GM19468 (cell line): ENCODE data around the gene CRABP2.

Experiments used
- ATAC-seq: cut with Tn5 transposase; IDR thresholded peaks from one replicate; pipeline ENCODE4 v1.9.1; 2021; ENCODE audit warnings: mild to moderate bottlenecking, moderate library complexity, moderate number of reproducible peaks; ENCODE audit not compliant: unreplicated experiment; ENCODE audit errors: extremely low read depth

The CRABP2 gene

DNA sequence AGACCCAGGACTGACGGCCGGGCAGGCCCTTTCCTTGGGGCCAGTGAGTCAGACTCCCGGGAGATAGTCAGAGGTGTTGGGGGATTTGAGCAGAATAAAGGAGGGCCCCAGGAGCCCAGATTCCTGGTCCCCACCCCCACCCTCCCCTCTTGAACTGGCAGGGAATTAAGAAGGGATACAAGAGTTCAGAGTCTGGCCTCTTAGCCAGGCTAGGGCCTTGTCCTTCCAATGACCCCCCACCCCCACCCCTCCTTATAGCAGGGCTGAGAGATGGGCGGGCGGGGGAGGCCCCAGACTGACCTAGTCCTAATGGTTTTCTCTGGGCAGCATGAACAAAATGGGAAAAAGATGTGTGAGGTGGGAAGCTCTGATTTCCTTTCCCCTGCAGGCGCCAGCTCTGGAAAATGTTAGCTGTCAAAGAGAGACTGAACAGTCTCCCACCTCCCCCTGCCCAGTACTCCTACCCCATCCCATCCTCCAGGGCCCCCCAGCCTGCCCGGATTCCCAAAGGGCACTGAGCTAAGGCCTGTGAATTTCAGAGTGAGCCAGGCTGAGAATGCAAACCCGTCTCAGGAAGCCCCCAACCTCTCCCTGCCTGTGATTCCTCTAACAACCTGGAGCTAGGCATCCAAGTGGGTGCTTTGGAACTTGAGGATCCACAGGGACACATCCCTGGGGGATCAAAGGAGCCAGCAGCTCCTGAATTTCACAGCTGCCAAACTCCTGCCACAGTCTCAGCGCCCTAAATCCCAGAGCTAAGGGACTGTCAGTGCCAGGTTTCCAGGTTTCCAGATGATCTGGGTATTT lies 5.8 kb upstream of the CRABP2 start:
- ATAC-seq: no peak

DNA sequence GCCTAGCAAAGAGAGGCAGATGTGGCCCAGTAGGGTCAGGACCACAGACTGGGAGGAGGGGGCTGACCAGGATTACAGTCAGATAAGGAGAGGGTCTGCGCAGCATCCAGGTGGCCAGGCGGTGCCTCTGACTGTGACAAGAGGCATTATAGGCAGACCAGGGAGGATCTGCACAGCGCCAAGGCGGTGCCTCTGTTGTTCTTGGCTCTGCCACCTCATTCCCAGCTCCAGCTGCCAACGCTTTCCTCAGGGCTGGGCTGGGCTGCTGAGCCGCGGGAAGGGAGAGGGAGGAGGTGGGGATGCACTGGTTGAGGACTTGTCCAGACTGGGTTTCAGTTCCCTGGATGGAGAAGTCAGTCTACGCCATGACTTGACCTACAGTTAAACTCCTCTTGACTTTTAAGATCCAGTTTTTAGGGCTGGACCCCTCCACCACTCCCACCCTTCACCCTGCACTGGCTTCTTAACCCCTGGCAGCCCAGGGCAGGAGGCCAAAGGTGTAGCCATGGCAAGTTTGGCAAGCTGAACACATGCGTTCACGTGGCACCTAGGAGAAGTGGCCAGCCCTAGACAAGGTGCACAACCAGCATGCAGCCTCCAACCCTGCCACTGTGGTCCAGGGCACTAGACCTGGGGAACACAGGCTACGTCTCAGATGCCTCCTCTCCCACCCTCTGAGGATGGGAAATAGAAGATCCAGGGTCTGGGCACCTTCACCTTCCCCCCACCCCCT lies 4.5 kb upstream of the CRABP2 start:
- no peak for ATAC-seq

DNA sequence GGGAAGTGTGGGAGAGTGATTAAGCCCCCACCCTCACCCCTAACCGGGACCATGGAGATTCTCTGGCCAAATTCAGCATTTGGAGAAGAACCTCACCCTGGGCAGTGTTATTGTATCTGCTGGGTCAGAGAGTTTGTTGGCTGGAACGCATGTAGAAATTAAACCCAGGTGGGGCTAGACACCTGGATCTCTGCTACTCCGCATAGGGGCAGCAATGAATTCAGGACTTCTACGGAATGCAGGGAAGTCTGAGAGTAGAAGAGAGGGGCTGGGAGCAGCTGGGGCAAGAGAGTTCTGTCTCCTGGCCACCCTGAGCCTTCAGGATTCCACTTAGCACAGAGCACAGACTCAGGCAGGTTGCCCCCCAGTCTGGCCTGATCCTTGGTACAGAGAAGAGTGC lies 3.6 kb upstream of the CRABP2 start:
- no peak for ATAC-seq

DNA sequence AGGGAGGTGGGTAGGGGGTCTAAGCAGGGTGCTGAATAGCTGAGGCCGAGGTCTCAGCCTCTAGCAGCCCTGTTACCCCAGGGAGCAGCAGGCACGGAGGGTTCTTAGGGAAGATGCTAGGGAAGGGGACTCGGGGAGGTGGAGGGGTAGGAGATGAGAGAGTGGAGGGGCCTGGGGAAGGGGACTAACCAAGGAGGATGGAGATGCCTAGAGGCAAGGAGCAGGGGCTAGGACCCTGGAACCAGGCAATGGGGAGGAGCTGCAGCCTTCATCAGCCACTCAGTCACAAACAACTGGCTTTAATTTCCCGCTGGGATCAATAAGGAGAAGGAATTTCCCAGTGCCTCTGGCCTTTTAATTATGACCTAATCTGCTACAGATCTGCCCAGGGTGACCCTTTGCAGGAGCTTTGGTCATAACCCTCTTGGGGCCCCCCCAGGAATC lies 2.9 kb upstream of the CRABP2 start:
- no peak for ATAC-seq

DNA sequence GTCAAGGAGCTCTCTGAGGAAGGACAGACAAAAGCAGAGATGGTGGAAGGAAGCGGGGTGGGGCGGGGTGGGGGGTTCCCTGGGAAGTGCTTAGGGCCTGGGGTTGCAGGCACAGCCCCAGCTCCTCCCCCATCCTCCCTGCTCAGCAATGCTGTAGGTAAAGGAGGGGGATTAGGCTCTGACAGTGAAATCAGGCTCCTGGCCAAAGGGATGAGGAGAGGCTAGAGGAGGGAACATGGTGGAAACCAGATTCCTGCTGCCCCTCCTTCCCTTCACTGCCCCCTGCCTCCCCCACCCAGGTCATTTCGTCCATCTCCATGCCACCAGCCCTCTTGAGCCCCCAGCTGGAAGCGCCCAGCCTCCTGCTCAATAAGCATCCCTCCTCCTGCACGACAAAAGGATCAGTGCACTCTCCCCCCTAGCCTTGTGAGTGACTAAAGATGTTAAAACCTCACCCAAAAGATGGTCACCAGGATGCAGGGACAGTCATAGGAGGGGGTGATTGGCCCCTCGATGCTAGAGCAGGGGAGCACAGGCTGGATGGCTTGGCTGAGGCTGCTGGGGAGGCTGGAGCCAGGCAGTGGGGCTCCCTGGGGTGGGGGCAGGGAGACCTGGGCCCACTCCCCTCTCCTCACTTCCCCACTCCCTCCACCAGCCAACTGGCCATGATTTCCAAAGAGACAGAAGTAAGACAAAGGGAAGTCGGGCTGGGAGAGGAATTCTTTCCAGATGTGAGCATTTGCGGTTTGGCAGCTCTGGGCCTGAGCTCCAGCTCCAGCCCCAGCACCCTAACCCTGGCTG lies 2.2 kb upstream of the CRABP2 start:
- no peak for ATAC-seq

DNA sequence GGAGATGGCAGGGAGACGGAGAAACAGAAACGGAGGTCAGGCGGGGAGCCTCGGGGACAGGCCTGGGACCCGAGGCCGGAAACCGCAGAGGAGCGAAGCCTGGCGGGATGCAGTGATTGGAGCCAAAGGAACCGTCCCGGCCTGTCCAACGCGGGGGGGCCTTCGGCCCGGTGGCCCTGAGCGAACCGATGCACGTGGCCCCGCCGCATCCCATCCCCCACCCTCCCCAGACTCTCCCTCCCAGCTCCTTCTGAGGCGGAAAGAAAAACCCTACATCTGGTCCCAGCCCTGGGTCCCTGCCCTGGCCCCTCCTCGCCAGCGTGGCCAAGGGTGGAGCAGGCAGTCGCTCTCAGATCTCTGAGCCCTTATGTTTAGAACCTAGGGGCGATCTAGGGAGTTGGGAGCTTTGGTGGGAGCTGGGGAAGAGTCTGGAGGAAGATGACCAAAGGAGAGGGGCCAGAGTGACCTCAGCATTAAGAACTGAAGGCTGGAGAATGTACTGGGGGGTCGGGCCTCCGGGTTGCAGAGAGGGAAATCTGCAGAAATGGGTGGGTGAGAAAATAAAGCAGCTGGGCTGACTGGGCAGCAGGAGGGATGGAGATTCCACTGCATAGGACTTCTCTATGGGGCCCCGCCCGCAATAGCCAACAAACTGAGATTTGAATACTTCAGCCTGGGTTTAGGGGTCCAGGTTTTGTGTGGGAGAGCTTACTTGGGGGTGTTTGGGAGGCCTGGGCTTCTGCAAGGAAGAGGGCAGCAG lies 1.5 kb upstream of the CRABP2 start:
- no peak for ATAC-seq

DNA sequence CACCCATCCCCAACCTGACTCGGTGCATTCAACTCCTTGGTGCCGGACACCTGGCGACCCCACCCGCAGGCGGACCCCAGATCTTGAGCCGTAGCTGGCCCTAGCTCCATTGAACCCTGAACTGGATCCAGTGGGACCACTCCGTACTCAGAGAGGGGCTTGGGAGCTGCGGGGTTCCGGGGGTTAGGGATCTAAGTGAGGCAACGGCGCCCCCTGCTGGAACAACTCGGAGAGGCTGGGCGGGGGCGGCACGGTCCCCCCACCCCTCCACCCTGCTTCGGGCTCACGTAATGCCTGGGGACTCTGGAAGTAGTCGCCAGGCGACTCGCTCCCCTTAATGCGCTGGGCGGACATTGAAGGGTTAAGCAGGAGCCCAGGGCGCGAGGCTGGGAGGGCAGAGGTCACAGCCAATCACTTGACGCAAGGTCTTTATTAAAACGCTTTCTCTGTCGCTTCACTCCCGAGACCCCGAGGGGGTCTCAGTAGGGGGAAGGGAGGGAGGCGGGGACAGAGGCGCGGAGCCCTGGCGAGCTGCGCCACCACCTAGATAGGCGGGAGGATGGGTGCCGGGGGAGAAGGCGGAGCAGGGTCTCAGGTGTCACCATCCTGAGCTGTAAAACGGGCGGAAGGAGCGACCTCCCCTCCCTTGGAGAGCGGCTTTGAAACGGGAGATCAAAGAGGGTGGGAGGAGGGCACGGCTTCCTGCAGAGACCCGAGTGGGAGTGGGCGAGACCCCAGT lies 704 bp upstream of the CRABP2 start:
- ATAC-seq: no peak

DNA sequence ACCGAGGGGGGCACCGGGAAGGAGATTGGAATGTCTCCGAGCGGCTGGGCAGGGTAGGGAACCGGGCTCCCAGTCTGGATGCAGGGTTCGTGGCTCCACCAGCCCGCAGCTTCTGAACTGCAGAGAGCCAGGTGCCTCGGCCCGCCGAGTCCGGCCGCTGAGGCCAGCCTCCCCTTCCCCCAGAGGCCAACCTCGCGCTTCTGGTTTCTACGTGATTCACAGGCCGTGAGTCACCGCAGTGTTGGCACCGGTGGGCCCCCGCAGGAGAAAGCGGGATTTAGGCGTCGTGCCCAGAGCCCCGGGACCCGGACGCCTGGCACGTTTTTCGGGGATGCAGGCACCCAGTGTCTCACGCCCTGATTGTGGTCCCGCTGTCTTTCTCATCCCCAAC lies 458 bp downstream of the CRABP2 start:
- ATAC-seq: no peak

DNA sequence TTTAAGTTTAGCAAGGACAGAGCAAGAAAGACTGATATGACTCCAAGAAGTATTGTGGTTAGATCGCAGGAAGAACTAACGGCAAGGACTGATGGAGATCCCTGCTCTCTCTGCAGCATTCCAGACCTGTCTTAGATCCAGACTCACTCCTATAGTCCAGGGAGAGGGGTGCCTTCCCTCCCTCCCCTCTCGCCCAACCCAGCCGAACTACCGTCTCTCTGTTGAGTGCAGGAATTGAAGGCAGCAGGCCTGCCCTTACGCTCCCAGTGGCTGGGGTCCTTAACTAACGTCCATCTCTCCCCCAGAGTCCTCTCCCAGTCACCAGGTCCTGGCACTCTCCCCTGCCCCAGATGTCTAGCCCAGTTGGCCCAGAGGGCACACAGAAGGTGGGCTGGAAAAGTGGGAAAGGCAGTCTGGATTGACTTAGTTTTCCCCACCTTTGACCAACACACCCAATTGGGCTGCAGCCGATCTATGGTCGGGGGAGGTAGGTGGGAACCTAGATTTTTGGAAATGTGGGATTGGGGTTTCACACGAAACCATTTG lies 1.1 kb downstream of the CRABP2 start:
- no peak for ATAC-seq

DNA sequence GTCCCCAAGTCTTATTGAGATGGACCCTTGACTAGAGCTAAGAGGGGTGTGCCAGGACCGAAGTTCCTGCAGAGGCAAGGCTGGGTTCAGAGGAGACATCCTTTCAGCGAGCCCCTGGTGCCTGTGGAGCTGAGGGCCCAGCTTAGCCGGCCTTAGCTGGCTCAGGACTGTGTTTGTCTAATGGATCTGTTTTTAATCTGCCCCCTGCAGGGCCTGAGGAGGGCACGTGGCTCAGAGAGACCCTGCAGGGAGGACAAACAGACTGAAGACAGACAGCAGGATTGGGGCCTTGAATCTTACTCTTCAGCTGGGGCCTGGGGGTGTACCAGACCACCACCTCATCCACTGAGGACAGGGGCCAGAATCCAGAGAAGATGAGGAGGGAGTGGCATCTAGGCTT lies 1.6 kb downstream of the CRABP2 start:
- no peak for ATAC-seq

DNA sequence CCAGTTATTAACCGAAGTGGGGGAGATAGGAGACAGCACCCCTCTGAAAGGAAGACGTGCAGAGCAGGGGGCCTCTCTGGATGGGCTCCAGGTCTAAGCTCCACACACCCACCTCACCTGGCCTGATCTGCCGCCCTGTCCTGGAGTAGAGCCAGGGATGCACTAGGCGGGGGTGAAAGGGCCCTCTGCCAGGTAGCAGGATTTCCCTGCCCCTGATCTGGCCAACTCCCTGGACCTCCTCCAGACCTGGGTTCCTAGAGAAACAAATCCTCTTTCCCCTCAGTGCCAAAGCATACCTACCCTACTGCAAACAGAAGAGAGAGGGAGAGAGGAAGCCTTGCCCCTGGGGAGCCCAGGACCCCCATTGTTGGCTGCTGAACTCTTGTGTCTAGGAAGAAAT lies 2.0 kb downstream of the CRABP2 start:
- no peak for ATAC-seq

DNA sequence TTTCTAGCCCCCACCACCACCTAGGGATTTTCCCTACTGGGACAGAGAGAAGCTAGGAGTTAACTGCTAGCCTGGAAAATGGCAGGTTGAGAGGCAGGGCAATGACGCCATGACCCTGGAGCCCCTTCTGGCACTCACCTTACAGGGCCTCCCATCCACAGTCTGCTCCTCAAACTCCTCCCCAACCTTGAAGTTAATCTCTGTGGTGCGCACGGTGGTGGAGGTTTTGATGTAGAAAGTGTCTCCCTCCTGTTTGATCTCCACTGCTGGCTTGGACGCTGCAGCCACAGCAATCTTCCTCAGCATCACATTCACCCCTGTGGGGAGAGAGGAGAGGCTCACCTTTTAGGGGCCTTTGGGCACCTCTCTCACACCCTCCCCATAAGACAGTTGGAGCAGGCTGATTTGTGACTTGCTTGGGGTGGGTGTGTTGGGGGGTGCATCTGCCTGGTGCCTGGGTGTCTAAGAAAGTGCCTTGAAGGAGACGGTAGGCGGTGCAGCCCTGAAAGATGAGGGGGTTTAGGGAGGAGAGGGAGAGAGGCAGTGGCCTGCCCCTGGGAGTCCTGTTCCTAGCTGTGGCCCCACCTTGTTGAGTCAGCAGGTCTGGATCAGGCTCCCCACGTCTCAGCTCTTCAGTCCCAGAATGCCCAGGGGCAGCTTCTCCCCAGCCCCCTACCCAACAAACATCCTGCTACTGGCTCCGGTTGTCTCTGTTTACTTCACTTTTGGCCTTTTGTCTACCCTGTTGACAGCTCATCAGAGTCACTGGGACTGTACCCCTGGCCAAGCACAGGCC lies 4.4 kb downstream of the CRABP2 start:
- no peak for ATAC-seq

DNA sequence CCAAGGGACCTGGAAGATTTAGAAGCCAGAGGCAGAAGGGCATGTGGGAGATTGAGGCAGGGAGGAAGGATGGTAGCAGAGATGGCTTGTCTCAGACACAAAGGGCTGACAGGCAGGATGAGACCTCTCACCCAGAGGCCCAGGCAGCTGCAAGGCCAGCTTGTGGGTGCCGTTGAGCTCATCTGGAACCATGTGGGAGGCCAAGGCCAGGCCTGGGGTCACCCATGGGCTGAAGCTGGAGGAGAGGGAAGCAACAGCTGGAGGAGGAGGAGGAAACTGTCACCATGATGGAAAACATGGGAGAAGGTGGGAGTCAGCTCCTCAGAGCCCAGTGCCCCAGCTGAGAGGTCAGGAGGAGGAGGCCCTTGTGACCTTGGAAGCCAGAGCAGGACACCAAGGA lies 6.4 kb downstream of the CRABP2 start:
- no peak for ATAC-seq

DNA sequence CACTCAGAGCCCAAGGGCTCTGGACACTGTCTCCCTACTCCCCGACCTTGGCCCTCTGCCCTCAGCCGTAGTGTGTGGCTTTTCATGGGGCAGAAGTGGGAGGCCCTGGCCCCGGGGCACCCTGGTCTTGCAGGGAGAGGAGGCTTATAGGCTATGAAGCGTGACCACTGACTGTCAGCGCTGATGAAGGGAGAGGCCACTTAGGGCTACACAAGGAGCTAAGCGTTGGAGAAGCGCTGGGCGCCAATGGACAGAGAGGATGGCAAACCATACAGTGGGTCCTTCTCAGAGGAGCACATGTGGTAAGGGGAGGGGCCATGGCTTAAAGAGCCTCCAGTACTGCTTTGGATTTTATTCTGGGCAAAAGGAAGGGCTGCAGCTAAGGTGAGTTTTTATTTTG lies 7.9 kb downstream of the CRABP2 start:
- ATAC-seq: no peak

DNA sequence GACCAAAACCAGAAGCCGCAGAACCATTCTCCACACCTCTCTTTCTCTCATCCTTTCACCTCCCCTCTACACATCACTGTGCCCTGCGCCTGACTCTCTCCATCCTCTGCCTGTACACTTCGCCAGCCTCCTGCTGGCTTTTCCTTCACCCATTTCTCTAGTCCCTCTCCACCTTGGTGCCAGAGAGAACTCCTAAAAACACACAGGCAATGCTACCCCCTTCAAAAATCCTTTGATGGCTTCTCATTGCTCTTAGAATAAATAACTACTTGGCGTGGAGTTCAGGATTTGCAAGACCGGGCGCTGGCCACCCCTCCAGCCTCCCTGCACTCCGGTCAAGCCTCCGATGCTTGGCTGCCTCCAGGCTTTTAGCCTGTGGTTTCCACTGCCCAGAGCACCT lies 8.6 kb downstream of the CRABP2 start:
- ATAC-seq: no peak

DNA sequence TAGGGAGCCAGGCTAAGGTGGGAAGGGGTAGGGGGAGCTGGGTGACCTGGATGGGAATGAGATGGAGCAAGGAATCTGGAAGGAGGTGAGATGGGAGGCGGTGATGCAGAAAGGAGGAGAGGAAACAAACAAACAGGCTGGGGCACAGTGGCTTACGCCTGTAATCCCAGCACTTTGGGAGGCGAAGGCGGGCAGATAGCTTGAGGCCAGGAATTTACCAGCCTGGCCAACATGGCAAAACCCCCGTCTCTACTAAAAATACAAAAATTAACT lies 10.8 kb downstream of the CRABP2 start:
- no peak for ATAC-seq

DNA sequence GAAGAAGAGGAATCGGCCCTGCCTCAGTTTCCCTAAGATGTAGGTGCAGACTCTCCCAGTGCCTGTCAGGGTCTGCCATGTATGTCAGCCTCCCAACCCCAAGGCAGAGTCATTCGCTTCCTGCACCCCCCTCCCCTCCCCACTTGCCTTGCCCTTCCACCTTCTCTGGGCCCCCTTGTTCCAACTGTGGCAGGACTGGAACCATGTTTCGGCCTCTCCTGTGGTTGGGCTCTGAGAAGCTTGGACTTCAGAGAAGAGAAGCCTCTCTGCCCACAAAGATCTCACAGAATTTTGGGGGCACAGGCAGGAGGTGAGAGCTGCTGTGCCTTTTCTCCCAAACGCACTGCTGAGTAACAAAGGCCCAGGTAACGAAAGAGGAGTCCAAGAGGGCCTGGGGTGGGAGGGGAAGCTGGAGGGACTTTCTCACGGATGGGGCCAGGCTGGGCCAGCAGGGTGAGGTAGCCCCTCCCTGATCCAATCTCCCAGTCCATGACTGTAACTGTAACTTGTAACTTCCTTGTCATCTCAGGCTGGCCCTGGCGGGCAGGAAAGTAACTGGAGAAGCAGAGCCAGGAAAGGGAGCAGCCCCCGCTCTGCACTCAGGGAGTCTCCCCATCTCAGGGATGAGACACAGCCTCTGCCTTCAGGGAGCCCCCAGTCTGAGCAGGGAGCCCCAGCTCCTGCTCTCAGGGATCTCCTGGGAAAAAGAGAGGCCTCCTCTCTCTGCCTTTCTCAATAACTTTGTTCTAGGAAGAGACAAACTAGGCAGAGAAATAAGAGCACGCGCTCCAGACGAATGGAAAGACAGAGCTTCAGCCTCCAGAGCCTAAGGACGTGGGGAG lies 11.3 kb downstream of the CRABP2 start:
- ATAC-seq: no peak
